IMR-90 (cell line): ENCODE data around the gene ALKBH6. TPM values are rescaled to one million over a fixed set of nuclear protein-coding genes. Genes with fewer than 3 reads are reported as not detected.

Experiments used
- ATAC-seq: fragments of 200-7000 bp; cut with Tn5 transposase; 2 replicates; pipeline ENCODE4 v1.9.1; 2020; ENCODE audit warnings: low read depth, mild to moderate bottlenecking, moderate library complexity
- BruUV-seq: library from RNA; stranded (reverse); fragments of 400-500 nt; replicated peaks from 2 replicates; lab custom pipeline; 2021; lab: Mats Ljungman, UMichigan
- CTCF ChIA-PET: fragments of 300-600 bp; formaldehyde crosslinking; extraction: SDS; loops from one replicate; lab custom pipeline; 2021; ENCODE audit warnings: antibody characterized with exemption; lab: Yijun Ruan, JAX
- POLR2A ChIA-PET: fragments of 300-600 bp; sonication (Branson Sonifier 250); formaldehyde crosslinking; loops from one replicate; lab custom pipeline; 2022; ENCODE audit warnings: antibody characterized with exemption; ENCODE audit not compliant: unreplicated experiment; lab: Charles Lee
- DNase-seq: peaks from one replicate; pipeline ENCODE4 v3.0.0; 2013
- H2AFZ ChIP-seq: replicated peaks from 2 replicates; pipeline ENCODE3; 2013; ENCODE audit warnings: low read length, mild to moderate bottlenecking; ENCODE audit not compliant: poor library complexity
- H2AK5ac ChIP-seq: 2 replicates; pipeline ENCODE4 v1.6.1; 2013; ENCODE audit warnings: low read depth, low read length, inconsistent platforms
- H2AK9ac ChIP-seq: replicated peaks from 2 replicates; pipeline ENCODE3; 2013; ENCODE audit warnings: mild to moderate bottlenecking, low read depth, low read length, moderate library complexity; ENCODE audit not compliant: poor library complexity
- H2BK120ac ChIP-seq: 2 replicates; pipeline ENCODE4 v1.6.1; 2013; ENCODE audit warnings: low read depth, low read length, inconsistent platforms
- H2BK15ac ChIP-seq: 3 replicates; pipeline ENCODE4 v1.6.1; 2013; ENCODE audit warnings: low read depth, low read length, inconsistent platforms
- H2BK20ac ChIP-seq: 2 replicates; pipeline ENCODE4 v1.6.1; 2013; ENCODE audit warnings: low read depth, mild to moderate bottlenecking, inconsistent platforms, low read length, moderate library complexity
- H2BK5ac ChIP-seq: 2 replicates; pipeline ENCODE4 v1.6.1; 2013; ENCODE audit warnings: mild to moderate bottlenecking, low read depth, low read length, inconsistent platforms; ENCODE audit not compliant: poor library complexity, severe bottlenecking
- H3K14ac ChIP-seq: replicated peaks from 2 replicates; pipeline ENCODE4 v1.6.1; 2013; ENCODE audit warnings: low read depth, low read length, inconsistent platforms
- H3K18ac ChIP-seq: 2 replicates; pipeline ENCODE4 v1.6.1; 2013; ENCODE audit warnings: low read depth, low read length, control low read depth
- H3K23ac ChIP-seq: 2 replicates; pipeline ENCODE4 v1.6.1; 2013; ENCODE audit warnings: low read depth, low read length, inconsistent platforms
- H3K27ac ChIP-seq: 2 replicates; pipeline ENCODE4 v1.5.1; 2013; ENCODE audit warnings: mild to moderate bottlenecking, control low read depth, low read length; ENCODE audit not compliant: insufficient read depth
- H3K27me3 ChIP-seq: 2 replicates; pipeline ENCODE4 v1.6.1; 2013; ENCODE audit warnings: low read length; ENCODE audit not compliant: control insufficient read depth, insufficient read depth
- H3K36me3 ChIP-seq: 2 replicates; pipeline ENCODE4 v1.6.1; 2013; ENCODE audit warnings: low read length, mixed read lengths; ENCODE audit not compliant: control insufficient read depth, insufficient read depth
- H3K4ac ChIP-seq: 2 replicates; pipeline ENCODE4 v1.6.1; 2013; ENCODE audit warnings: low read depth, low read length, inconsistent platforms
- H3K4me1 ChIP-seq: 2 replicates; pipeline ENCODE4 v1.6.1; 2013; ENCODE audit warnings: low read length, mixed read lengths; ENCODE audit not compliant: control insufficient read depth, insufficient read depth
- H3K4me2 ChIP-seq: 2 replicates; pipeline ENCODE4 v1.6.1; 2013; ENCODE audit warnings: low read depth, mild to moderate bottlenecking, control low read depth, low read length, moderate library complexity
- H3K4me3 ChIP-seq: 2 replicates; pipeline ENCODE4 v1.5.1; 2013; ENCODE audit warnings: low read depth, mild to moderate bottlenecking, control low read depth, low read length, moderate library complexity; ENCODE audit not compliant: insufficient read depth
- H3K56ac ChIP-seq: 2 replicates; pipeline ENCODE4 v1.6.1; 2013; ENCODE audit warnings: low read length, inconsistent platforms; ENCODE audit not compliant: insufficient read depth; ENCODE audit errors: extremely low read depth
- H3K79me1 ChIP-seq, 2 experiments: 2 replicates each; pipeline ENCODE4 v1.6.1; 2013; ENCODE audit warnings: low read length in 2 of 2, inconsistent platforms in 1 of 2, low read depth in 1 of 2
- H3K9ac ChIP-seq: 2 replicates; pipeline ENCODE4 v1.6.1; 2013; ENCODE audit warnings: low read depth, low read length, control low read depth
- H3K9me1 ChIP-seq: 2 replicates; pipeline ENCODE4 v1.6.1; 2013; ENCODE audit warnings: low read length, inconsistent platforms; ENCODE audit not compliant: insufficient read depth
- H3K9me3 ChIP-seq: 2 replicates; pipeline ENCODE4 v1.6.1; 2013; ENCODE audit warnings: low read length; ENCODE audit not compliant: control insufficient read depth, insufficient read depth
- H4K20me1 ChIP-seq: 2 replicates; pipeline ENCODE4 v1.6.1; 2013; ENCODE audit warnings: low read length, inconsistent platforms; ENCODE audit not compliant: insufficient read depth
- H4K5ac ChIP-seq: 2 replicates; pipeline ENCODE4 v1.6.1; 2013; ENCODE audit warnings: mild to moderate bottlenecking, low read depth, low read length, control low read depth
- H4K8ac ChIP-seq, 2 experiments: 2 replicates each; pipeline ENCODE4 v1.6.1; 2013; ENCODE audit warnings: low read depth in 2 of 2, low read length in 2 of 2, control low read depth in 1 of 2, inconsistent platforms in 1 of 2
- H4K91ac ChIP-seq: 2 replicates; pipeline ENCODE4 v1.6.1; 2013; ENCODE audit warnings: low read depth, low read length, inconsistent platforms; ENCODE audit not compliant: insufficient read depth
- CHD1 ChIP-seq: IDR thresholded peaks from 2 replicates; pipeline ENCODE4 v1.6.1; 2012; ENCODE audit warnings: low read depth, low read length, improper control_type of control experiment
- MAZ ChIP-seq: IDR thresholded peaks from 2 replicates; pipeline ENCODE4 v1.6.1; 2012; ENCODE audit warnings: low read depth, mild to moderate bottlenecking, low read length, improper control_type of control experiment, moderate library complexity, borderline replicate concordance
- MXI1 ChIP-seq: IDR thresholded peaks from 2 replicates; pipeline ENCODE4 v1.6.1; 2012; ENCODE audit warnings: low read depth, mild to moderate bottlenecking, low read length, moderate library complexity, borderline replicate concordance
- RAD21 ChIP-seq: IDR thresholded peaks from 2 replicates; pipeline ENCODE4 v1.6.1; 2012; ENCODE audit warnings: low read length, improper control_type of control experiment
- SMC3 ChIP-seq: fragments of 150-350 bp; IDR thresholded peaks from 2 replicates; pipeline ENCODE4 v1.6.1; 2016; ENCODE audit warnings: low read depth, mild to moderate bottlenecking, antibody characterized with exemption, low read length, moderate library complexity
- WGBS, 2 experiments: methylation state at CpG; one replicate each; pipeline versions ENCODE4 v1.1.5 to v1.1.7; 2013; ENCODE audit warnings: missing lambda C conversion rate in 2 of 2; ENCODE audit not compliant: insufficient read length in 1 of 2; ENCODE audit errors: extremely low coverage in 2 of 2; 5-methylcytosine and 5-hydroxymethylcytosine counted together
- dilution Hi-C: fragments of 300-500 bp; cut with HindIII; formaldehyde crosslinking; loops from one replicate; pipeline ENCODE4 v1.14.3; 2018; ENCODE audit warnings: low sequenced_read_pairs; ENCODE audit not compliant: unreplicated experiment
- in situ Hi-C: fragments of 300-500 bp; cut with MboI; formaldehyde crosslinking; loops from 3 replicates; pipeline ENCODE4 v1.14.3; 2019; ENCODE audit warnings: low sequenced_read_pairs, inconsistent platforms, mixed read lengths
- intact Hi-C: fragments of 100-400 bp; cut with micrococcal nuclease; formaldehyde crosslinking; loops from 2 replicates; pipeline ENCODE4 v1.10.0; 2022
- polyA plus RNA-seq, 3 experiments: library from polyadenylated mRNA; depleted of rRNA; stranded (reverse); fragments of >200 nt; gene quantifications; 2 replicates each; pipeline ENCODE4 v1.2.3, GENCODE V29; 2012; ENCODE audit warnings: low replicate concordance in 1 of 3
- total RNA-seq: library from RNA; depleted of rRNA; stranded (reverse); fragments of >200 nt; gene quantifications from 2 replicates; pipeline ENCODE4 v1.2.3, GENCODE V29; 2012
- TF ChIP-seq, protein P1 (sequence below): conservative IDR thresholded peaks from 2 replicates; pipeline ENCODE4 v1.5.1; 2012; ENCODE audit warnings: mild to moderate bottlenecking, low read depth, low read length, improper control_type of control experiment

ALKBH6 gene
- total and polyA plus RNA-seq, 2 of the 4 experiments (the other 2 are of a cell fraction) = 12.9 to 38.7 TPM

DNA sequence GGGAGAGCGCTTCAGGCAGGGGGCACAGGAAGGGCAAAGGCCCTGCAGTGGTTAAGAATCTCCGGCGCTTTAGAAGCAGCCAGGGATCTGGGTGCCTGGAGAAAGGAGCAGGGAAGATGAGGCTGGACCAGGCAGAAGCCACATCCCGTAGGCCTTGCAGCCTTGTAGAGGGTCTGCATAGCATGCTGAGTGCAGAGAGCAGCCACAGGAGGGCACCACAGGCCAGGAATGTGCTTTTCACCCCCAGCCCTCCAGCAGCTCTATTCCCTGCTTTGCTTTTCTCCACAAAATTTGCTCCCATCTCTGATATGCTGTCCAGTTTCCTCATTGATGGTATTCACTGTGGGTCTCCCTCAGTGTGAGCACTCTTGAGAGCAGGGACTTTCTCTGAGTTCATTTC, 46.4 kb upstream of the ALKBH6 start:
- Histone ChIP-seq H3K4me3 (no peak overlapping the region), H3K4ac (no peak overlapping the region), H2AK9ac (no peak overlapping the region), H4K8ac (no peak overlapping the region), H3K23ac (no peak overlapping the region), H3K14ac (no peak overlapping the region), H2AK5ac (no peak overlapping the region), H3K18ac (no peak overlapping the region), H4K20me1 (no peaks in the 10 kb centered on the region), H3K36me3 (no peaks in the 10 kb centered on the region), H2BK5ac (no peak overlapping the region), H2BK120ac (no peak overlapping the region), H3K9me3 (no peaks in the 10 kb centered on the region), H4K91ac (no peak overlapping the region), H3K27me3 (no peaks in the 10 kb centered on the region), H2AFZ (no peak overlapping the region), H3K9ac (no peak overlapping the region), H3K4me2 (no peak overlapping the region), H3K27ac (no peak overlapping the region), H3K79me1 (peaks cover 24 to 53% of the 10 kb centered on the region in 2 experiments), H3K4me1 (no peaks in the 10 kb centered on the region), H2BK15ac (no peak overlapping the region), H4K5ac (no peak overlapping the region), H3K56ac (no peak overlapping the region), H3K9me1 (no peaks in the 10 kb centered on the region), H2BK20ac (no peak overlapping the region)
- in situ Hi-C loops = no loop called here
- 100% methylated on average over 1 of the region's 4 CpGs; no CpG with 5 or more reads in 1 of the 2 experiments for WGBS, 2 experiments
- ATAC-seq (peak; percentile 97), DNase-seq (peak; percentile 63)
- BruUV-seq = no TSS peak
- ChIA-PET CTCF (interaction anchor here (1.0 to 1.4 kb wide), 3 partner anchors 54 to 109 kb away, joined by 4 to 6 read pairs (median 4); partner anchors contain the start of genes POLR2I and TBCB), POLR2A (no interaction called here)
- TF ChIP-seq SMC3 (peak; percentile 69), MXI1 (no peak), CHD1 (no peak), RAD21 (peak; percentile 83), MAZ (peak; percentile 34; the same call in 1 of the 2 replicates)
- TF ChIP-seq, protein P1, sequence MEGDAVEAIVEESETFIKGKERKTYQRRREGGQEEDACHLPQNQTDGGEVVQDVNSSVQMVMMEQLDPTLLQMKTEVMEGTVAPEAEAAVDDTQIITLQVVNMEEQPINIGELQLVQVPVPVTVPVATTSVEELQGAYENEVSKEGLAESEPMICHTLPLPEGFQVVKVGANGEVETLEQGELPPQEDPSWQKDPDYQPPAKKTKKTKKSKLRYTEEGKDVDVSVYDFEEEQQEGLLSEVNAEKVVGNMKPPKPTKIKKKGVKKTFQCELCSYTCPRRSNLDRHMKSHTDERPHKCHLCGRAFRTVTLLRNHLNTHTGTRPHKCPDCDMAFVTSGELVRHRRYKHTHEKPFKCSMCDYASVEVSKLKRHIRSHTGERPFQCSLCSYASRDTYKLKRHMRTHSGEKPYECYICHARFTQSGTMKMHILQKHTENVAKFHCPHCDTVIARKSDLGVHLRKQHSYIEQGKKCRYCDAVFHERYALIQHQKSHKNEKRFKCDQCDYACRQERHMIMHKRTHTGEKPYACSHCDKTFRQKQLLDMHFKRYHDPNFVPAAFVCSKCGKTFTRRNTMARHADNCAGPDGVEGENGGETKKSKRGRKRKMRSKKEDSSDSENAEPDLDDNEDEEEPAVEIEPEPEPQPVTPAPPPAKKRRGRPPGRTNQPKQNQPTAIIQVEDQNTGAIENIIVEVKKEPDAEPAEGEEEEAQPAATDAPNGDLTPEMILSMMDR = peak; percentile 78
- intact Hi-C loops = loop anchor here (1.0 to 2.0 kb wide), 2 partner anchors 54 to 110 kb away; partner anchors contain the start of genes POLR2I and TBCB
- dilution Hi-C loops = no loop called here
